ENCODE measurements around the gene C17orf67. TPM values are rescaled to one million over a fixed set of nuclear protein-coding genes. Genes with fewer than 3 reads are reported as not detected.

The C17orf67 gene
- polyA plus RNA-seq, 1 donor from 2014 or later, result 0.15 TPM

- H3K79me2 ChIP-seq (replicated peaks; ENCODE audit: insufficient read depth, low read length), result no peaks in the 10 kb centered on the region
- H3K4me2 ChIP-seq (ENCODE audit: low read length), result no peak overlapping the region
- no peak overlapping the region for H3K4me3 ChIP-seq (ENCODE audit: low read length)
- no peaks in the 10 kb centered on the region for H3F3A ChIP-seq (ENCODE audit: insufficient read depth, low read length, poor library complexity, severe bottlenecking)
- H3K36me3 ChIP-seq (ENCODE audit: insufficient read depth, low read length), result no peaks in the 10 kb centered on the region
- no peak overlapping the region for H2AFZ ChIP-seq (ENCODE audit: low read depth, low read length)
- no peaks in the 10 kb centered on the region for H3K9me3 ChIP-seq (ENCODE audit: low read length)
- no peaks in the 10 kb centered on the region for H4K20me1 ChIP-seq (ENCODE audit: insufficient read depth)
- H3K9ac ChIP-seq (ENCODE audit: low read length), result no peak overlapping the region
- TF ChIP-seq CTCF (IDR thresholded peaks at IDR 0.05; ENCODE audit: poor library complexity, severe bottlenecking) (no peak), EZH2 (IDR thresholded peaks at IDR 0.05; ENCODE audit: borderline replicate concordance, insufficient read depth, low read length, poor library complexity, severe bottlenecking) (no peak), POLR2AphosphoS5 (IDR thresholded peaks at IDR 0.05) (no peak), SMC3 (conservative IDR thresholded peaks at IDR 0.05; ENCODE audit: poor library complexity) (no peak)
- no peak overlapping the region for H3K27ac ChIP-seq (ENCODE audit: low read length)
- no peaks in the 10 kb centered on the region for H3K27me3 ChIP-seq (ENCODE audit: insufficient read depth, low read depth, low read length)
- no peaks in the 10 kb centered on the region for H3K9me2 ChIP-seq (ENCODE audit: insufficient read depth, low read length)
These were observed 43.1 kb upstream of the C17orf67 start for GRCh38 chr17:56876766-56877179.

- H3K9me3 ChIP-seq (ENCODE audit: low read length), result no peaks in the 10 kb centered on the region
- H3K79me2 ChIP-seq (replicated peaks; ENCODE audit: insufficient read depth, low read length), result no peaks in the 10 kb centered on the region
- H3F3A ChIP-seq (ENCODE audit: insufficient read depth, low read length, poor library complexity, severe bottlenecking), result no peaks in the 10 kb centered on the region
- H3K4me2 ChIP-seq (ENCODE audit: low read length), result no peak overlapping the region
- no peaks in the 10 kb centered on the region for H3K9me2 ChIP-seq (ENCODE audit: insufficient read depth, low read length)
- H4K20me1 ChIP-seq (ENCODE audit: insufficient read depth), result no peaks in the 10 kb centered on the region
- no peak overlapping the region for H2AFZ ChIP-seq (ENCODE audit: low read depth, low read length)
- no peak overlapping the region for H3K9ac ChIP-seq (ENCODE audit: low read length)
- no peak for TF ChIP-seq SMC3 (conservative IDR thresholded peaks at IDR 0.05; ENCODE audit: poor library complexity)
- no peak overlapping the region for H3K4me3 ChIP-seq (ENCODE audit: low read length)
- no peak overlapping the region for H3K27ac ChIP-seq (ENCODE audit: low read length)
- no peaks in the 10 kb centered on the region for H3K36me3 ChIP-seq (ENCODE audit: insufficient read depth, low read length)
- H3K27me3 ChIP-seq (ENCODE audit: insufficient read depth, low read depth, low read length), result no peaks in the 10 kb centered on the region
These were observed 36.4 kb upstream of the C17orf67 start for GRCh38 chr17:56870081-56870651.

GRCh38 chr17:56868716-56869115 lies 35.0 kb upstream of the C17orf67 start:
- Histone ChIP-seq H2AFZ (ENCODE audit: low read depth, low read length) (no peak overlapping the region), H3K4me3 (ENCODE audit: low read length) (no peak overlapping the region), H4K20me1 (ENCODE audit: insufficient read depth) (no peaks in the 10 kb centered on the region), H3K9me2 (ENCODE audit: insufficient read depth, low read length) (no peaks in the 10 kb centered on the region), H3K27ac (ENCODE audit: low read length) (no peak overlapping the region), H3F3A (ENCODE audit: insufficient read depth, low read length, poor library complexity, severe bottlenecking) (no peaks in the 10 kb centered on the region), H3K27me3 (ENCODE audit: insufficient read depth, low read depth, low read length) (no peaks in the 10 kb centered on the region), H3K4me2 (ENCODE audit: low read length) (no peak overlapping the region), H3K36me3 (ENCODE audit: insufficient read depth, low read length) (no peaks in the 10 kb centered on the region), H3K9ac (ENCODE audit: low read length) (no peak overlapping the region), H3K79me2 (replicated peaks; ENCODE audit: insufficient read depth, low read length) (no peaks in the 10 kb centered on the region), H3K9me3 (ENCODE audit: low read length) (no peaks in the 10 kb centered on the region)
- TF ChIP-seq REST (IDR thresholded peaks at IDR 0.05; ENCODE audit: borderline replicate concordance), result no peak
- no peak for TF ChIP-seq SMC3 (conservative IDR thresholded peaks at IDR 0.05; ENCODE audit: poor library complexity)
- TF ChIP-seq TAF1 (IDR thresholded peaks at IDR 0.05; ENCODE audit: low read depth), result no peak
- no peak for TF ChIP-seq CTCF (IDR thresholded peaks at IDR 0.05; ENCODE audit: poor library complexity, severe bottlenecking)
- no peak for TF ChIP-seq RAD21 (conservative IDR thresholded peaks at IDR 0.05)
- no peak for TF ChIP-seq MXI1 (conservative IDR thresholded peaks at IDR 0.05; ENCODE audit: poor library complexity, severe bottlenecking)
- TF ChIP-seq EZH2 (IDR thresholded peaks at IDR 0.05; ENCODE audit: borderline replicate concordance, insufficient read depth, low read length, poor library complexity, severe bottlenecking), result no peak
- no peak for TF ChIP-seq EP300 (conservative IDR thresholded peaks at IDR 0.05; ENCODE audit: poor library complexity, severe bottlenecking)
- TF ChIP-seq POLR2AphosphoS5 (IDR thresholded peaks at IDR 0.05), result no peak

Measured in neural cell (in vitro differentiated cells).